ENCODE data around the gene NRXN2. TPM values are rescaled to one million over a fixed set of nuclear protein-coding genes. Genes with fewer than 3 reads are reported as not detected.

Gene NRXN2
- total RNA-seq, 1 donor from 2014 or later = 0.72 TPM

DNA sequence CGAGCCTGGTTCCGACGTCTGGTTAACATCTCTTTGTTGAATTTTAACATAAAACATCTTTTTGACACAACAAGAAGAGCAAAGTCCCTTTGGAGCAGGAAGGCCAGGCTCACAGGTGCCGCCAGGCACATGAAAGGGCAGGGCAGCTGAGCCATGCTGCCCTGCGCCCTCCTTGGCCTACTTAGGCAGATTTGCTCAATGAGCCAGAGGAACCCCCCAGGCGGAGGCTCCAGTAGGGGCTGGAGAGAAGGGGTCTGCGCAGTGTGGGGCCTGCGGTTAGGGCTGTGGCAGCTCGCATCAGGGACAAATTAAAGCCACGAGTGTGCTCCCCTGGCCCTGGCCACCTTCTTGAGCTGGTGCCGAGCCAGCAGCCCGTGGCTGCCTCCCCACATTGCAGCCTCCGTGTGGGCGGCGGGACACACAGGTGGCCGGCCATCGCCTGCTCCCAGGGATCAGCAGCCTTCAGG lies 141.9 kb downstream of the NRXN2 start:
- DNase-seq = peak; percentile 53
- no peak overlapping the region for H3K27ac ChIP-seq
- H3K4me1 ChIP-seq = no peaks in the 10 kb centered on the region
- TF ChIP-seq, protein P1, sequence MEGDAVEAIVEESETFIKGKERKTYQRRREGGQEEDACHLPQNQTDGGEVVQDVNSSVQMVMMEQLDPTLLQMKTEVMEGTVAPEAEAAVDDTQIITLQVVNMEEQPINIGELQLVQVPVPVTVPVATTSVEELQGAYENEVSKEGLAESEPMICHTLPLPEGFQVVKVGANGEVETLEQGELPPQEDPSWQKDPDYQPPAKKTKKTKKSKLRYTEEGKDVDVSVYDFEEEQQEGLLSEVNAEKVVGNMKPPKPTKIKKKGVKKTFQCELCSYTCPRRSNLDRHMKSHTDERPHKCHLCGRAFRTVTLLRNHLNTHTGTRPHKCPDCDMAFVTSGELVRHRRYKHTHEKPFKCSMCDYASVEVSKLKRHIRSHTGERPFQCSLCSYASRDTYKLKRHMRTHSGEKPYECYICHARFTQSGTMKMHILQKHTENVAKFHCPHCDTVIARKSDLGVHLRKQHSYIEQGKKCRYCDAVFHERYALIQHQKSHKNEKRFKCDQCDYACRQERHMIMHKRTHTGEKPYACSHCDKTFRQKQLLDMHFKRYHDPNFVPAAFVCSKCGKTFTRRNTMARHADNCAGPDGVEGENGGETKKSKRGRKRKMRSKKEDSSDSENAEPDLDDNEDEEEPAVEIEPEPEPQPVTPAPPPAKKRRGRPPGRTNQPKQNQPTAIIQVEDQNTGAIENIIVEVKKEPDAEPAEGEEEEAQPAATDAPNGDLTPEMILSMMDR (IDR thresholded peaks at IDR 0.05) = no peak
- no peak for ATAC-seq
- H3K27me3 ChIP-seq = no peaks in the 10 kb centered on the region
- H3K9me3 ChIP-seq = no peaks in the 10 kb centered on the region
- H3K36me3 ChIP-seq = no peaks in the 10 kb centered on the region
- intact Hi-C loops (cut with DNase I) = no loop called here
- H3K4me3 ChIP-seq = no peak overlapping the region

DNA sequence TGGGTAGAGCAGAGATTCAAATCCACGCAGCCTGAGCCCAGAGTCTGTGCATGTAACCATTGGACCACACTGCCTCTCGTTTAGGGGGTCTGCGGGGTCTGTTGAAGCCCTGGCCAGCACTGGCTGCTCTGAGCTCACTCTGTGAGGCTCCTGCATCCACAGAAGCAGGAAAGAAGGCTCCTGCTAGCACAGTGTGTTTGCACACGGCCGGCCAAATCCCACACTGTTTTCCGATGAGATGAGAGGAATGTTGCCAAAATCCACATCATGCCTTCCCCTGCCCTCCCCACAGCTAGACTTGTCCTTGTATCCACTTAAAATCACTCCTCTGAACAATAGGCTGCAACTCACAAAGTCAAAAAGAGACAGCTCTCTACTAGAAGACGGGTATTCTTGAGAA lies 142.6 kb downstream of the NRXN2 start:
- DNase-seq = peak; percentile 39
- no peaks in the 10 kb centered on the region for H3K27me3 ChIP-seq
- TF ChIP-seq, protein P1 (IDR thresholded peaks at IDR 0.05) = no peak
- H3K9me3 ChIP-seq = no peaks in the 10 kb centered on the region
- H3K4me1 ChIP-seq = no peaks in the 10 kb centered on the region
- H3K36me3 ChIP-seq = no peaks in the 10 kb centered on the region
- intact Hi-C loops (cut with DNase I) = no loop called here
- no peak overlapping the region for H3K4me3 ChIP-seq
- no peak overlapping the region for H3K27ac ChIP-seq
- ATAC-seq = no peak

- TF ChIP-seq, protein P1 (IDR thresholded peaks at IDR 0.05) = no peak
- Histone ChIP-seq H3K4me1 (no peaks in the 10 kb centered on the region), H3K27me3 (no peaks in the 10 kb centered on the region), H3K4me3 (no peak overlapping the region), H3K9me3 (no peaks in the 10 kb centered on the region), H3K36me3 (no peaks in the 10 kb centered on the region), H3K27ac (no peak overlapping the region)
- ATAC-seq = no peak
- no peak for DNase-seq
- intact Hi-C loops (cut with DNase I) = no loop called here
These were observed 145.8 kb downstream of the NRXN2 start for GRCh38 chr11:64577202-64577601.

- H3K4me1 ChIP-seq = no peaks in the 10 kb centered on the region
- no peaks in the 10 kb centered on the region for H3K36me3 ChIP-seq
- H3K9me3 ChIP-seq = no peaks in the 10 kb centered on the region
- DNase-seq (peak; percentile 29), ATAC-seq (no peak)
- H3K4me3 ChIP-seq = no peak overlapping the region
- no peak overlapping the region for H3K27ac ChIP-seq
- no peaks in the 10 kb centered on the region for H3K27me3 ChIP-seq
- intact Hi-C loops (cut with DNase I) = no loop called here
- TF ChIP-seq, protein P1 (IDR thresholded peaks at IDR 0.05) = no peak
These were observed 150.9 kb downstream of the NRXN2 start for GRCh38 chr11:64572143-64572542.

DNA sequence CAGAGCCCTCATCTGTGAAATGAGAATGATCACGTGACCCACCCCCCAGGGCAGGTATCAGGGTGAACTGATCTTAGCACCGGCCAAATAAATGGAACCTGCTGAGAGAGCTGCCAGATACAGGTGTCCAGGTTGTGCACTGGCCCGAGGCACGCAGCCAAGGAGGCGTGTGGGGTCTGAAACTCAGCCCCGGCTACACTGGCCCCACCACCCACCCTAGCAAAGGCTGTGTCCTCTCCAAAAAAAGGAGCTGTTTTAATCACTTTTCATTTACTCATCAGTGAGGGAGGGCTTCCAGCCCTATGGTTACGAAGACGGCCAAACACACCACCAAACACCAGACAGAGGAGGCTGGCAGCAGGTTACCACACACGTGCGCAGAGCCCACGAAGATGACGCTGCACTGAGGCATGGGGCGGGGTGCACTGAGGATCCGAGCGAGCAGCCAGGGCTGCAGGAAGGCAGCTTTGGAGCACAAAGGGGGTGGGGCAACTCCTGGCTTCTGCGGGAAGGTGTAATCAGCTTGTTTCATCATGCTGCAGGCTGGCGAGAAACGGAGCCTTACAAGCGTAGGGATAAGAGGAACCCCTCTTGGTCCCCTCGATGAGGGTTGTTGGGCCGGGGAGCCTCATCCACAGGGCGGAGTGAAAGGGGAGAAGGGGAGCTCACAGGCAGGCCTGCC lies 151.4 kb downstream of the NRXN2 start:
- TF ChIP-seq, protein P1 (IDR thresholded peaks at IDR 0.05) = no peak
- Histone ChIP-seq H3K9me3 (no peaks in the 10 kb centered on the region), H3K4me3 (no peak overlapping the region), H3K4me1 (no peaks in the 10 kb centered on the region), H3K27me3 (no peaks in the 10 kb centered on the region), H3K27ac (no peak overlapping the region), H3K36me3 (no peaks in the 10 kb centered on the region)
- DNase-seq (peak; percentile 52), ATAC-seq (no peak)
- intact Hi-C loops (cut with DNase I) = no loop called here

GRCh38 chr11:64571050-64571409 lies 152.0 kb downstream of the NRXN2 start:
- DNase-seq (peak; percentile 29), ATAC-seq (no peak)
- Histone ChIP-seq H3K27ac (no peak overlapping the region), H3K4me1 (no peaks in the 10 kb centered on the region), H3K27me3 (no peaks in the 10 kb centered on the region), H3K4me3 (no peak overlapping the region), H3K9me3 (no peaks in the 10 kb centered on the region), H3K36me3 (no peaks in the 10 kb centered on the region)
- TF ChIP-seq, protein P1 (IDR thresholded peaks at IDR 0.05) = no peak
- intact Hi-C loops (cut with DNase I) = no loop called here
